Effector memory CD4-positive, alpha-beta T cell (primary cell): ENCODE measurements around the gene HAT1.

Experiments
- DNase-seq, 3 donors: peaks; one replicate each; pipeline ENCODE4 v3.0.0-alpha.2; 2020
- H3K27ac ChIP-seq: 2 replicates; pipeline ENCODE4 v1.7.0; 2013; ENCODE audit warnings: mild to moderate bottlenecking, low read length, moderate library complexity; ENCODE audit not compliant: insufficient read depth, poor library complexity, severe bottlenecking
- H3K27me3 ChIP-seq: replicated peaks from 2 replicates; pipeline ENCODE4 v1.7.0; 2013; ENCODE audit warnings: mild to moderate bottlenecking, low read length; ENCODE audit not compliant: insufficient read depth, control insufficient read depth, poor library complexity, severe bottlenecking
- H3K36me3 ChIP-seq: 2 replicates; pipeline ENCODE4 v1.7.0; 2013; ENCODE audit warnings: mild to moderate bottlenecking, low read length, moderate library complexity; ENCODE audit not compliant: control insufficient read depth, insufficient read depth
- H3K4me1 ChIP-seq: 2 replicates; pipeline ENCODE4 v1.7.0; 2013; ENCODE audit warnings: low read length, mild to moderate bottlenecking; ENCODE audit not compliant: control insufficient read depth, insufficient read depth, poor library complexity, severe bottlenecking
- H3K4me3 ChIP-seq: 2 replicates; pipeline ENCODE4 v1.7.0; 2013; ENCODE audit warnings: low read length, low read depth, mild to moderate bottlenecking; ENCODE audit not compliant: insufficient read depth, poor library complexity, severe bottlenecking
- H3K9me3 ChIP-seq: 2 replicates; pipeline ENCODE4 v1.7.0; 2013; ENCODE audit warnings: mild to moderate bottlenecking, low read length, moderate library complexity; ENCODE audit not compliant: control insufficient read depth
- total RNA-seq, 3 donors: gene quantifications; one replicate each; lab custom pipeline; 2026; lab: John Stamatoyannopoulos, UW

Gene HAT1
- 27.5 to 33.2 (median 32.1) reads per million in 3 donors for total RNA-seq

- peak within 1 kb of the TSS; percentile 95 for H3K4me3 ChIP-seq
- H3K27me3 ChIP-seq: no peaks in the 10 kb centered on the region
- peaks cover 12% of the 10 kb centered on the region for H3K4me1 ChIP-seq
- peak within 1 kb of the TSS; percentile 93 for H3K27ac ChIP-seq
- peaks cover 6% of the 10 kb centered on the region for H3K36me3 ChIP-seq
- no peaks in the 10 kb centered on the region for H3K9me3 ChIP-seq
- peak; percentile 94 to 95 (median 95) for DNase-seq
These were observed at the start of gene HAT1 for GRCh38 chr2:171922230-171923022. TSS of gene HAT1 (plus strand) at chr2:171922461. CDS start at chr2:171922501, 40 bp downstream.

- Histone ChIP-seq H3K27me3 (no peaks in the 10 kb centered on the region), H3K4me1 (no peaks in the 10 kb centered on the region), H3K27ac (no peak overlapping the region), H3K9me3 (no peaks in the 10 kb centered on the region), H3K36me3 (peaks cover 3% of the 10 kb centered on the region), H3K4me3 (no peak overlapping the region)
- DNase-seq: no peak
These were observed 47.7 kb upstream of the HAT1 start for GRCh38 chr2:171874517-171874916.

- no peak for DNase-seq
- Histone ChIP-seq H3K36me3 (peaks cover 3% of the 10 kb centered on the region), H3K4me1 (no peaks in the 10 kb centered on the region), H3K27me3 (no peaks in the 10 kb centered on the region), H3K9me3 (no peaks in the 10 kb centered on the region), H3K27ac (no peak overlapping the region), H3K4me3 (no peak overlapping the region)
These were observed 47.3 kb upstream of the HAT1 start for GRCh38 chr2:171874963-171875362.

GRCh38 chr2:171878481-171878993 lies 43.7 kb upstream of the HAT1 start:
- Histone ChIP-seq H3K27ac (no peak overlapping the region), H3K36me3 (no peaks in the 10 kb centered on the region), H3K27me3 (no peaks in the 10 kb centered on the region), H3K4me1 (no peaks in the 10 kb centered on the region), H3K4me3 (no peak overlapping the region), H3K9me3 (no peaks in the 10 kb centered on the region)
- DNase-seq: no peak

- DNase-seq: no peak
- no peaks in the 10 kb centered on the region for H3K9me3 ChIP-seq
These were observed 42.4 kb upstream of the HAT1 start for GRCh38 chr2:171879865-171880264.

GRCh38 chr2:171880774-171881173 lies 41.5 kb upstream of the HAT1 start:
- Histone ChIP-seq H3K27ac (no peak overlapping the region), H3K36me3 (no peaks in the 10 kb centered on the region), H3K4me3 (no peak overlapping the region), H3K9me3 (no peaks in the 10 kb centered on the region), H3K27me3 (no peaks in the 10 kb centered on the region), H3K4me1 (no peaks in the 10 kb centered on the region)
- DNase-seq: no peak

More at GRCh38 chr2:171879865-171880264, 42.4 kb upstream of the HAT1 start:
- no peak overlapping the region for H3K4me3 ChIP-seq
- H3K27ac ChIP-seq: no peak overlapping the region
- H3K36me3 ChIP-seq: no peaks in the 10 kb centered on the region
- H3K27me3 ChIP-seq: no peaks in the 10 kb centered on the region
- no peaks in the 10 kb centered on the region for H3K4me1 ChIP-seq

- no peaks in the 10 kb centered on the region for H3K27me3 ChIP-seq
- no peak overlapping the region for H3K4me3 ChIP-seq
- no peaks in the 10 kb centered on the region for H3K9me3 ChIP-seq
- no peaks in the 10 kb centered on the region for H3K36me3 ChIP-seq
- no peak for DNase-seq
- no peak overlapping the region for H3K27ac ChIP-seq
- H3K4me1 ChIP-seq: no peaks in the 10 kb centered on the region
These were observed 40.0 kb upstream of the HAT1 start for GRCh38 chr2:171882089-171882769.

GRCh38 chr2:171883275-171883893 lies 38.9 kb upstream of the HAT1 start:
- no peaks in the 10 kb centered on the region for H3K36me3 ChIP-seq
- H3K4me1 ChIP-seq: no peaks in the 10 kb centered on the region
- DNase-seq: no peak
- H3K27ac ChIP-seq: no peak overlapping the region
- H3K9me3 ChIP-seq: no peaks in the 10 kb centered on the region
- no peak overlapping the region for H3K4me3 ChIP-seq
- no peaks in the 10 kb centered on the region for H3K27me3 ChIP-seq

- DNase-seq: no peak
- no peaks in the 10 kb centered on the region for H3K36me3 ChIP-seq
These were observed 32.9 kb upstream of the HAT1 start for GRCh38 chr2:171889333-171889732.

More at GRCh38 chr2:171889333-171889732, 32.9 kb upstream of the HAT1 start:
- Histone ChIP-seq H3K4me3 (no peak overlapping the region), H3K9me3 (no peaks in the 10 kb centered on the region), H3K27ac (no peak overlapping the region), H3K4me1 (peaks cover 5% of the 10 kb centered on the region), H3K27me3 (no peaks in the 10 kb centered on the region)
